Stimulated activated CD4-positive, alpha-beta T cell treated with anti-CD3 and anti-CD28 coated beads, Interleukin-12 subunit alpha, Interleukin-12 subunit beta, amount 100 ng/mL, for 48 hours (primary cell): ENCODE measurements around the gene EID2B.

Experiments used
- DNase-seq, 3 donors: peaks; one replicate each; pipeline ENCODE4 v3.0.0-alpha.2; 2020; ENCODE audit warnings: low read depth in 2 of 3, low spot score in 1 of 3

EID2B gene

GRCh38 chr19:39500543-39500942, 32.1 kb downstream of the EID2B start:
- no peak for DNase-seq

- no peak for DNase-seq
These were observed 32.7 kb downstream of the EID2B start for GRCh38 chr19:39499932-39500331.

GRCh38 chr19:39498798-39499642, 33.6 kb downstream of the EID2B start, which contains the start of gene DLL3:
TSS of gene DLL3 (plus strand) at chr19:39498947. CDS start at chr19:39498975, 28 bp downstream.
- no peak for DNase-seq

GRCh38 chr19:39497996-39498797, 34.5 kb downstream of the EID2B start:
- no peak for DNase-seq

GRCh38 chr19:39497701-39497995, 35.0 kb downstream of the EID2B start:
- no peak for DNase-seq

- no peak for DNase-seq
These were observed 36.6 kb downstream of the EID2B start for GRCh38 chr19:39496063-39496462.

GRCh38 chr19:39494661-39495060, 38.0 kb downstream of the EID2B start:
- DNase-seq = no peak

- no peak for DNase-seq
These were observed 39.9 kb downstream of the EID2B start for GRCh38 chr19:39492788-39493187.

- no peak for DNase-seq
These were observed 40.4 kb downstream of the EID2B start for GRCh38 chr19:39492225-39492624.

- DNase-seq = no peak
These were observed 42.9 kb downstream of the EID2B start for GRCh38 chr19:39489756-39490155.

- no peak for DNase-seq
These were observed 49.5 kb downstream of the EID2B start for GRCh38 chr19:39483141-39483540.

- no peak for DNase-seq
These were observed 51.0 kb downstream of the EID2B start for GRCh38 chr19:39481676-39482075.

- no peak for DNase-seq
These were observed 51.5 kb downstream of the EID2B start for GRCh38 chr19:39481229-39481545.
